ENCODE results near the gene EXOC6B.

- no peak for TF ChIP-seq CTCF (IDR thresholded peaks at IDR 0.05)
- no peak for TF ChIP-seq POLR2AphosphoS5 (IDR thresholded peaks at IDR 0.05)
- TF ChIP-seq POLR2A (IDR thresholded peaks at IDR 0.05): no peak
Observed at GRCh38 chr2:72526623-72527022, 299.2 kb downstream of the EXOC6B start.
